ENCODE measurements around the gene CBY1.

GRCh38 chr22:38608992-38609750, 47.3 kb upstream of the CBY1 start:
- TF ChIP-seq POLR2A (conservative IDR thresholded peaks at IDR 0.05) (no peak), SRSF9 (IDR thresholded peaks at IDR 0.05; ENCODE audit: borderline replicate concordance, low read depth, low read length) (no peak), RBM34 (IDR thresholded peaks at IDR 0.05; ENCODE audit: borderline replicate concordance, insufficient read depth, low read length) (no peak), GTF2F1 (IDR thresholded peaks at IDR 0.05; ENCODE audit: low read depth, low read length) (no peak)
